Tibial nerve (tissue), 3 donors: ENCODE results near the gene TYRO3.

ENCODE experiments used
- CTCF ChIP-seq, 5 experiments: fragments of 200-600 bp in 3 of 5; fragments of 450-650 bp in 2 of 5; sonication (generic) in 3 of 5; IDR thresholded peaks; one replicate each; pipeline ENCODE4 v1.5.1; 2016 to 2019; ENCODE audit warnings: antibody characterized with exemption in 5 of 5, mild to moderate bottlenecking in 3 of 5, moderate library complexity in 2 of 5
- POLR2A ChIP-seq, 2 donors: fragments of 450-650 bp; IDR thresholded peaks; one replicate each; pipeline ENCODE4 v1.6.1; 2017; ENCODE audit warnings: antibody characterized with exemption in 2 of 2, mild to moderate bottlenecking in 2 of 2, moderate library complexity in 2 of 2

GRCh38 chr15:41567862-41568261 is 8.8 kb downstream of the TYRO3 start:
- TF ChIP-seq POLR2A (IDR thresholded peaks at IDR 0.05) (no peak), CTCF (IDR thresholded peaks at IDR 0.05) (no peak)
